Nucleus accumbens (tissue), 56 donors: ENCODE data around the gene CBLN1.

ENCODE experiments used
- DNase-seq, 56 donors: peaks; one replicate each; lab custom pipeline; 2025; lab: John Stamatoyannopoulos, UW

Gene CBLN1

DNA sequence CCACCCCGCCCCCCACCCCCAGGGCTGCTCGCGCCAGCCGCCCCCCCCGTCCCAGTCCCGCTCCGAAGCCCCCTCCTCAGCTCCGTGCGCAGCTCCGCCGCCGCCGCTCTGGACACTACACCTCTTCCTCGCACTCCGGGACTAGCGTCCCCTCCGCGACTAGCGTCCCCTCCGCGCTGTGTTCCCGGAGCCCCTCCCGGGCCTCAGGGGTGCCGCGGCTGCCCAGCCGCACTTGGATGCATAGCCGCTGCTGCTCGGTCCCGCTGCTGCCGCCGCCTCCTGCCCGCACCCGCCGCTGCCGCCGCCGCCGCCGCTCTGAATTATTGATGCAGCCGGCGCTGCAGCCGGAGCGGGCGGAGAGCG lies at the start of gene CBLN1:
Gene CBLN1 (minus strand): TSS at position 359 of the 363 bp plus-strand sequence. CDS start 373 bp downstream, outside the sequence.
- no peak for DNase-seq

DNA sequence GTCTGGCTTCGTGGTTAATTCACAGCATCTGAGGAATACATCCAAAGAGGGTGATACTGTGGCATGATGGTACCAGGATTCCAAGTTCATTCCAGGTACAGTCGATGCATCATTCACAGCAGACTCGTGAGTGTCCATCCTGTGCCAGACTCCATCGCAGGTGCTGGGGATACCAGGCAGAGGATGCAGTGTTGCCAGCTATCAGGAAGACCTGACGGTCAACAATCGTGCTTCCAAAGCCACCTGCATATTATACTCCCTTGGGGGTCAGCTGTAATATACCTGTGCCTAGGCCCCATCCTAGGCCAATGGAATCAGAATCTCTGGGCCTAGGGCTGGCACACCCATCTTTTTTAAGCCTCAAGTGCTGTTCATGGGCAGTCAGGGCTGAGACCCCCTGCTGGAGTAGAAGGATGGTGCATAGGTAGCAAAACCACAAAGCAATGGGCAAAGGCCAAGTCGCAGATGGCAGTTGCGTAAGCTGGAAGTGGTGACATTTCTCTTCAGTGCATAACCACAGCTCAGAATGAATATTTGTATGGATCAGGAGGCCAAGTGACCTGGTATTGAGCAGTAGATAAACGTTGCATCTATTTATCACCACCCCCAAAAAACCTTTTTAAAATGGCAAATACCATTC lies 49.0 kb upstream of the CBLN1 start:
- no peak for DNase-seq

DNA sequence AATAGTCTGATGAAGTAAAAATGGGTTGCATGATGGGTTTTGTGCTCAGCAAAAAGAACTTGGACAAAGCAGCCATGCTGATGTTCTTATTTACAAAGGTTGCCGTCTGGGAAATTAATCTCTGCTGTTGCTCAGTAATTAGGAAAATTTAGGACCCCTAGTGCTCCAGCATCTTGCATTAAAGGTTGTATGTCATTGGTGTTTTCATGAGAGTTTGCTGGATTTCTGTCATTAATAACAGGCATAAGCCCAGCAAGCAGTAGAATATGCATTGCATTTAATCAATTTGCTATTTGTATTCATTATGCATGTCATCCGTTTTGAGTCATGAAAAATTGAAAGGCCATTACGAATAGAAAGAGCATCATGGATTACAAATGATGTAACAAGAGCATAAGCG lies 46.7 kb upstream of the CBLN1 start:
- DNase-seq, result no peak

DNA sequence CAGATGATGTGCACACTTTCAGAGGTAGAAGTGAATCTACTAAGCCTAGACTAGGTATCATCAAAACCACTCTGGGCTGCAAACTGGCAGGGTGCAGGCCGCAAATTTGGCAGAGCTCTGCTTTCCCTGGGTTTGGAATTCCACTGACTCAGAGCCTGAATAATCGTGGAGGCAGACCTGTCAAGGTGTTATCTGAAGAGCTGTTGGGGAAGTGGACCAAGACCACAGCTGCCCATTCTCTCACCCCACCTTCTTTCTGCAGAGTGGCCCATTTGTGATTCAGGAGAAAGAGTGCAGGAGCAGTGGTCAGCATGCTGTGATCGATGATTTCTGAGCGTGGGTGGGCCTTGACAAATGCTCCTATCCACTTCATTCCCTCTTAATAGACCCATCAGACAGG lies 45.8 kb upstream of the CBLN1 start:
- no peak for DNase-seq

DNA sequence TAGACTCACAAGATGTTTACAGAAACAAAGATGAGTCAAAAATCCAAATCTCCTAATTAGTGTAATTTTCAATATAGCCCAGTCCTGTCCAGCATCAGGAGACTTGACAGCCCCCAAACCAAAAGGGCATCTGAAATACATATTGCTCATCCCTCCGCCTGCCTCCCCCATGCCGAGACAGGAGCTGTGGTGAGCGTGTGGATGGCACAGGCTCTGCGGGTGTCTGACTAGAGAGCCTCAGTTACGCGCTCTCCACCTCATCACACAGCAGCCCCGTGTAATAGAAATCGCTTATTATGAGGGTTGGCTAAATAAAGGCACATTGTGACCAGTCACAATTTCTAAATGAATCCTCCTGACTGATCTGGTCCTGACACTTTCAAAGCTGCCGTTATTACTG lies 43.1 kb upstream of the CBLN1 start:
- no peak for DNase-seq

DNA sequence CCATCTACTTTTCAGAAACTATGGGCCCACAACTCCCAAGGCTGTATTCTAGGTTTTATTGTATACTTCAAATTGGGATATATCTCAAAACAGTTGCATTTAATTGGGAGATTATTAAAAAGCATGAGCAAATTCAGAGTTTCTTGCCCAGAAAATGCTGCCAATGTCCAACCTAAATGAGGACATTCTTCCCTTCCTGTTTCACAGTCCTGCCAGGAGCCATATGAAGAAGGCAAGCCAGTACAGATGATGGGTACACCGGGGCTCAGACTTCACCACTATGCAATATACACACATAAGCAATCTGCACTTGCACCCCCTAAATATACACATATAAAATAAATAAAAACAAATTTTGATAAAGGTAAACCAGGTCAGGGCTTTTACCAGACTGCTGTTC lies 34.0 kb upstream of the CBLN1 start:
- DNase-seq, result no peak

DNA sequence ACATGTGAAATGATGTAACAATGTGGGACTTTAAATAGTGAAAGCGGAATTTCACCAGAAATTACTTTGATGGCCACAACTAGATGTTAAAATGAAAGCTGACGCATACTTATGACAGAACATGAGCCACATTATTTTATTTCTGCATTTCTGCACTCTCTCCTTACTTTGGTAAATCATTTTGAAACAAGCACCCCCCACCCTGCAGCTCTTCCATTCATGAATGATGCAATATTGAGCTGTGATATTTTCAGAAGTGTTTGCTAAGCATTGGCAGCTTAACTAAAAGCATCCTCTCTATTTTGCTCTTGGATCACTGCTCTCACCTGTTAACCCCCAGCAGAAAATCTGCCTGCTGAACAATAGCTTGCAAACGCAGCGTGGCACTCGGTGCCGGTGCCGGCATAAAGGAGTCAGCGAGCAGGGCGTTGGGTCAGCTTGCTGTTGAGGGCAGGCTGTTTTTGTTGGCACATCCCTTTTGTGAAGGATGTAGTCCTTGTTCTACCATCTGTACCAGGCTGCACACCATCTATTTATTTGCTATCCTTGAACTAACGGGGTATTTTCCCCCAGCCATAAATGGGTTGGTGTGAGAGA lies 30.8 kb upstream of the CBLN1 start:
- no peak for DNase-seq

DNA sequence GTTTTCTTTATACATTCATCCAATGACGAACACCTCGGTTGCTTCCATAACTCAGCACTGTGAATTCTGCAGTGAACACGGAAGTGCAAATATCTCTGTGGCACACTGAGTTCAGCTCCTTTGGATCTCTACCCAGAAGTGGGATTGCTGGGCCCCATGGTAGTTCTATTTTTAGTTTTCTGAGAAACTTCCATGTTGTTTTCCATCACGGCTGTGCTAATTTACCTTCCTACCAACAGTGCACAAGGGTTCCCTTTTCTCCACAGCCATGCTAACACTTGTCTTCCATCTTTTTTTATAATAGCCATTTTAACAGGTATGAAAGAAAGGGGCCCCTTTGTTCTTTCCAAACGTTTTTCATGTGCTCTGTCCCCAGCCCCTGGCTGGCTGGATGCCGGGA lies 30.2 kb upstream of the CBLN1 start:
- no peak for DNase-seq

DNA sequence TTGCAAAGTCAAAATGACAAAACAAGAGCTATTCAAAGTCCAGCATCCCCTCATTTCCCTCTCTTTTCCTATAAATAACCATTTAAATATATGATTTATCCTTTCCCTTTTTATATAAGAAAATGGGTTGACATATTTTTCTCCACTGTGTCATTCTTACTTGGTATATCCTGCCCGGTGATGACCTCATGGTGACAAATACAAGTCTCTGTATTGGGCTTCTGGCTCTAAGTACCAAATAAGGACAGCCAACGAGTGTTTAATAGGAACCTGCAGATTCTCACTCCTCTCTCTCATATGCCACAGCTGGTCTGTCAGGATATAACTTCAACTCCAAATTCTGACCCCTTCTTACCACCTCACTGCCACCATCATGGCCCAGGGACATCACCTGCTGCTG lies 25.5 kb upstream of the CBLN1 start:
- DNase-seq, result no peak

DNA sequence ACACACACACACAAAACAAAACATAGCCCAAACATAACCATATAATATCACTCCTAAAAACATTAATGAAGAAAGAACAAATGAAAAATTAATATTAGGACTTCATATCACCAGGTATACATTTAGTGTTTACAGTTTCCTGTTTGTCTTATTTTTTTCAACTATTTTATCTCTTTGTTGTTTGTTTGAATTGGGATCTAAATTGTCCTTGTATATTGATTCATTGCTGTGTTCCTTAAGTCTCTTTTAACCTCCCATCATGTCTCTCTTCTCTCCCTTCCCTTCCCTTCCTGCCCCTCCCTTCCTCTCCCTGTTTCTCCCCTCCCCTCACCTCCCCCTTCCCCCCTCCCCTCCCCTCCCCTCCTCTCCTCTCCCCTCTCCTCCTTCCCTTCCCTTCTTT lies 23.8 kb upstream of the CBLN1 start:
- DNase-seq, result no peak

DNA sequence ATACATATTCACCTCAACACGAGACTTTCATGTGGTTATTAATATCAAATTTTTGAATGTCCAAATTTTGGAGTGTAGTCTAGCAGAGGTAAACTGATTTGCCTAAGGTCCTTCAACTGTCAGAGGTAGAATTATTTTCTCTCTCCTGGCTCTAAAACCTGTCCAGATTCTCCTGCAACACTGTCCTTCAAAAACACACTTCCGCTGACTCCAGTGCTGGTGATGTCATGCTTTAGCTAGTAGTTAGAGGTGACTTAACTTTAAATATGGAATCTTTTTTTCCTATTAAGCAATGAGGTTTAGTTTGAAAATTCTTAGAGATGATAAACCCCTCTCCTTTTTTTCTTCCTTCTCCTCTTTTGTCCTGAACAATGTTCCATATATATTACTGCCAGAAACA lies 10.8 kb upstream of the CBLN1 start:
- DNase-seq, result no peak

DNA sequence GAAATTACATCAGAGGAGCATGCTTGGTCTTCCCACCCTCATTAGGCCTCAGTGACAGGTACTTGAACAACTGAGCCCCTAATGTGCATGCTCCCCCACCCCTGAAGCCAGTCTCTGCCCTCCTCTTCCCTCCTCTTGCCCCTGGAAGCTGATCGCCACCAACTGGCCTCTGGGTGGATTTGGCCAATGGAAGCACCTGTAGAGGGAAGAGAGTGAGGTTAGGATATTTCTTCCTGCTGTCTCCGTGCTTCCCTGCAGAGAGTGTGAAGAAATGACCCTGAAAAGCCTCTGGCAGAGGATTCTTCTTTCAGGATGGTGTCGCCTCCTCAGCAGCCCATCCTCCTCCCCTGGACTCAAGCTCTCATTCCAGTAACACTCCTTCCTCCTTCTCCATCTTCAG lies 5.9 kb upstream of the CBLN1 start:
- DNase-seq, result no peak

DNA sequence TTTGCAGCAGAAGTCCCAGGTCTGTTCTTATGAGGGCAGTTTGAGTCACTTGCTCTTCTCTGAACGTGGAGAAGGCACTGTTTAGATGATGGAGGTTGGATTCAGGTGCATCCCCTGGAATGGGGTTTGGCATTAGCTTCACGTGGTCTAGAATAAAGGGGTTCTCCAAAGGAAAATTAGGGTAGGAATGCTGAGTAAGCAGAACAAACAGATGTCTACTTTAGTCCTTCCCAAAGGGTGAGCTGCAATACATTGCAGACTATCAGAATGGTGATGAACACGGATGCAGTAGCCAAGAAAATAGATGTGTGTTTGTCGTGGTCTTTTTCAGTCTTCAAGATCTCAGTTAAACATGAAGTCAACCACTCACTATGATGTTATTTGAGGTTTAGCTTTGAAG lies 3.3 kb upstream of the CBLN1 start:
- no peak for DNase-seq

DNA sequence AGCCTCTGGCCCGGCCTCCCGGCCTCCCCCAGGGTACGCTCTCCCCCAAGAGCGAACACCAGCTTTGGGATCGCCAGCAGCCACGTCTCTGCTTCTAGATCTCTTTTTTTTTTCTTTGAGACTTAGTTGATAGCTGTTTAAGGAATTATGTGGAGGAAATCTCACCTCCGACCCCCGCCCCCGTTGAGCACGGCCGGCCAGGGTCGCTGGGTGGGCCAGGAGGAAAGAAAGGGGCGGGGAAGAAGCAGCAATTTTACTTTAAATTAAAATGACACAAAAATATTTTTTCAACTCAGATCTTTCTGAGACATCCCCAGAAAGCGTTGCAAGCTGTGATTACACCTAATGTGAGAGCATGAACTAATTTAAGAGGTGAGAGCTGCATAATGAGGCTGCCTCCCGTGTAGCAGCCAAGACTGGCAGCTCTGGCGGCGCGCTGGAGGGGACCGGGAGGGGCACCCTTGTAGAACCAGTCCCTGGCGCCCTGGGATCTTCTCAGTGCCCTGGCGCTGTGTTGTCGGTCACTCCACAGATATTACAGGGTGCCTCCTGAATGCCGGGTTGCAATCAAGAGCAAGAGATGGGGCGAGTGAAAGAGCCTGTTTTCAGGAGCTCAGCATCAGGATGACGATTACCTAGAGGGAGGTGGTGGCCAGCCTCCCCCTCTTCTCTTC lies 1.9 kb upstream of the CBLN1 start:
- DNase-seq, result no peak

DNA sequence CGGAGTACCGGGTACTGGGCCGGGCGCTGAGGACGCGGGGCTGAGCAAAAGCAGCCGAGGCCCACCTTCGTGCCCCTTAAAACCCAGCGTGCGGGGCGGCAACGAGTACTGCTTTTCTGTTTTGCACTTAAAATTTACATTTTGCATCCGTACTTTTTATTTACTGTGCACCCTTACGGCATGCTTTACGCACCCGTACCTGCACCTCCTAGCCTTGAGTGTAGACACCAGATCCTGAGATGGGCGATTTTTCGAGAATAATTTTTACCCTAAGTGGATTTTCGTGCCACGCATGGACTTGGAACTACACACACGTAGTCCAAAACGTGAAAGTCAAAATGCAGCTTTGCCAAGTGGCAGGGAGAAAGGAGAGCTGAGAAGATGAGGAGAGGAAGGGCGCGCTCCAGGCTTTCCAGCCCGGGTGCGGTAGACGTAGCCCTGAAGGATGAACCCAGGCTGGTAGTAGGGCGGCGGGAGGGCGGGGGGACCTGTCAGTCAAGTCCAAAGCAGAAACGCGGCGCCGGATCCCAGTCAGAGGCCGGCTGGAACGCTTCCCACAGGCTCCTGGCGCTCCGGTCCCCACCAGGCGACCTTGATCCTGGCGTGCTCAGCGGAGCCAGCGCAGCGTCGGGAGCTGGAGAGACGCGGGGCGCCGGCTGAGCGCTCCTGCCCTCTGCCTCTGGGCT lies 1.2 kb upstream of the CBLN1 start:
- DNase-seq, result peak in 3 of 56 donors; percentile 3 to 13 (median 4)

DNA sequence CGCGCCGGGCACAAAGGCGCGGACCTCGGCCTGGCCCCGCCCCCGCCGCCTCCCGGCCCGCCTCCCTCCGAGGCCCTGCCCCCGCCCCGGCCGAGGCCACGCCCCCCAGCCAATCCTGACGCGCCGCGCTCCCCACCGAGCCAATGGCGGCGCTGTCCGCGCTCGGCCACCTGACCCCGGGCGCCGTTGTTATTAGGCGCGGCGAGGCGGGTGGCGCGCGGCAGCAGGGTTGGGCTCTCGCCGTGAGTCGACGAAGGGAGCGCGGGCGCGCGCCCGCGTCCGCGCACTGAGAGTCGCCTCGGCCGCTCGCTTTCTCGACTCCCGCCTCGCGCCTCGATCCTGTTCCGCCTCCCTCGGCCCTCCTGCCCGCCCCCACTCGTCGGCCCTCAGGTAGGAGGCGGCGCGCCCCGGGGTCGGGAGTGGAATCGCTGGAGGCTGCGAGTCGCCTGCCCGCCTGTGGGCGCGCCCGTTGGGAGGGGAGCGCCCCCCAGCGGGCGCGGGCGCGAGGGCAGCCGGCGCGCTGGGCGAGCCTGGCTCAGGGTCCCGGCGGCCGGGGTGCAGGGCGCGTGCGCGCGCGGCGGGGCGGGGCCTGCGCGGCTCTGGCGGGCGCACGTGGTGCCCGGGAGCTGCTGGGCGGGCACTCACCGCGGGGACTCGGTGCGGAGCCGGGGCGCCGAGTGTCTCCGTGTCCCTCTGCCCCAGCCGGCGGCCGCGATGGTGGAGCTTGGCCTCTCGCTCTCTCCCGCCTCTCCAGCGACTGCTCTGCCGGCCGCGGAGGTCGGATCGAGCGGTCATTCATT lies 405 bp upstream of the CBLN1 start:
- DNase-seq, result peak in 54 of 56 donors; percentile 29 to 94 (median 79)

DNA sequence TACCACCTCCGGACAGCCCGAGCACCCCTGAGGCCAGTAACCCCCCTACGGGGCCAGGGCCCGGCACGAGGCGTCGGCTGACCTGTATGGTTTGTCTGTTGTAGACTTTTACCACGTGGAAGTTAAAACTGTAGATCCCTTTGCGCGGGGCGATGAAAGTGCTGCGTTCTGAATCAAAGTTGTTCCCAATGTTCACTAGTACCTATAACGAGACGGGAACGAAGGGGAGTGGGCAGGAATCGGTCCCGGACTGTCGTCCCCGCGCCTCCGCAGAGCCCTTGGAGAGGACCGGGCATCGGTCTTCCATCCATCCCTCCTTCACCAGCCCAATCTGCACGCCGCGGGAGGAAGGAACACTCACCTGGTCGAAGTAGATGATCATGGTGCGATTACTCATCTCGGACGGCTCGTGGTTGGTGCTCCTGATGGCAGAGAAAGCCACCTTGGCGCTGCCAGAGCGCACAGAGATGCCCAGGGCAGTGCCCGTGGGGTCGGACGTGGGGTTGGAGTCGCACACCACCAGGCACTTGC lies 732 bp downstream of the CBLN1 start:
- DNase-seq, result no peak

DNA sequence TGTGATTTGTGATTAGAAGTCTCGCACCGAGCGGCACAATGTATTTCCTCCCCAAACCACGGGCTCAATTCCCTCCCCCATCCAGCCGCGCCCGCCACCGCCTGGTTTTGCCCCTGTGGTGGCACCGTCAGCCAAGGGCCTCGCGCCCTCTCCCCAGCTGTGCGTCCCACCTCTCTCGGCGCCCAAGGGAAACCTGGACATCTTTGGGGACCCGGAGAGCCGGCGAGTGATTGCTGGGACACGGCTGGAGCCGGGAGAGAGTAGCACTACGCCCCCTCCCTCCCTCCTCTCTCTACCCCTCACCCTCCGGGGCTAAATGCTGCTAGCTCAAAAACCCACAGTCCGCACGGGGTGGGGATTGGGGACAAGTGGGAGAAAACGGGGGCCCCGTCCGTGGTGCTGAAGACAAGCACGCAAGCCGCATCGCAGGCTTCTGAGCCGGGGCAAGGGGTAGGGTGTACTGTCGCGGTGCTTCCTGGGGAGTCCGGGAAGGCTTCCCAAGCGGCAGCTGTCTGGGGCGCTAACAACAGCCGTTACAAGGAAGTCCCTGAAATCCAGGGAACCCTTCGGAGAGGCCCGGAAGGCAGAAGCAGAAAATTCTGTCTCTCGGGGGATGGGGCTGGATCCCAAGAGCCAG lies 1.4 kb downstream of the CBLN1 start:
- no peak for DNase-seq

DNA sequence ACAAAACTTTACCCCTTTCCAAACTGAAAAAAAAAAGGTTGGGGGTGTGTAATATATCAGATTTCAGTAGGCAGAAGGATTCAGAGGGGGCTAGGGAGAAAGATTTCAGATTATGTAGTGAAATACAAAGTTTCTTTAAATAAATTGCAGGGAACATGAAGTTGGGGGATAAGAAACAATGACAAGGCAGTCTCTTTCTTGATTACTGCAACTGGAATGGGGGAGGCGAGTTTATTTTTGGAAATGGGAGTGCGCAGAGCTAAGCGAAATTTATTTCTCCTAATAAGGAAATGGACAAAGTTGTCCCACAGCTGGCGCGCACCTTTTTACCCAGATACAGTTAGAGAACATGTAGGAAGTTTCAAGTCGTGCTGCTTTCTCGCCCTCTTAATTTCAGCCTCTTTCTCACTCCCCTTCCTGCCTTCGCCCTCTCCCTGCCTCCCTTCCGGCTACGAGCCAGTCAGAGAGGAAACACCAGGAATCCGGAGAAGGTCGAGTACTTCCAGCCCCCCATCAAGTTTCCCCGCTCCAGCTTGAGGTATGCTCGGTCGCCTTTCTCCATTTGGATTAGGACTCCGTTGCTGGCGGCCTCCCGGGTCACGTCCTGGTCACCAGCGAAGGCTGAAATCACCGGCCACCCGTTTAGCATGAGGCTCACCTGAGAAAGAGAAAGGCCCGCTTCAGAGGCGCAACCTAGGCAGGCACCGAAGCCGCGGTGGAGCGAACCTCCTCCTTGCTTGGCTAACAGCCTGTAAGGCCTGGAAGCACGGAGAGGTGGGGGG lies 2.5 kb downstream of the CBLN1 start:
- DNase-seq, result no peak

DNA sequence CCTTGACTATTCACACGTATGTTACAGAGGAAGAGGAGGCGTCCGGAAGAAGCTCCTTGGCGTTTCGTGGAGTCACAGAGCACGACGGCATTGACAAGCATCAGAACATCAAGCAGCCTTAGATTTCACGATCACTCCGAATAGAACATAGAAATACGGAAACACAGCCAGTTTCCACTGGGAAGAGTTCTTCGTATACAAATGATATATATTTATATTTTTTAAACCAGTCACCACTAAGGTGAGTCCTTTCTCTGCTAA lies 3.1 kb downstream of the CBLN1 start:
- DNase-seq, result no peak
